Endothelial cell of umbilical vein (primary cell): ENCODE results near the gene HTT. TPM values are rescaled to one million over a fixed set of nuclear protein-coding genes. Genes with fewer than 3 reads are reported as not detected.

Experiments used
- BruUV-seq: library from RNA; stranded (reverse); fragments of 400-500 nt; replicated peaks from 2 replicates; lab custom pipeline; 2021; lab: Mats Ljungman, UMichigan
- CTCF ChIA-PET: fragments of 300-600, 350-600 bp; sonication (Branson Sonifier 250); formaldehyde crosslinking; loops from one replicate; lab custom pipeline; 2021; ENCODE audit warnings: antibody characterized with exemption, inconsistent platforms; lab: Charles Lee
- POLR2A ChIA-PET: fragments of 300-600, 350-600 bp; sonication (Branson Sonifier 250); formaldehyde crosslinking; loops from one replicate; lab custom pipeline; 2021; ENCODE audit warnings: antibody characterized with exemption, inconsistent platforms; lab: Charles Lee
- DNase-seq: peaks from one replicate; pipeline ENCODE4 v3.0.0-alpha.2; 2011; ENCODE audit warnings: low read depth, low spot score
- FAIRE-seq: peaks from 2 replicates; lab custom pipeline; 2011; peaks lifted over from hg19 to GRCh38; lab: Jason Lieb, UNC
- H2AFZ ChIP-seq: 2 replicates; pipeline ENCODE4 v1.6.0; 2012; ENCODE audit warnings: low read depth, low read length, control low read depth, inconsistent platforms
- H3K27ac ChIP-seq: 2 replicates; pipeline ENCODE4 v1.5.1; 2011; ENCODE audit warnings: low read depth, mild to moderate bottlenecking, control low read depth, low read length, moderate library complexity; ENCODE audit not compliant: insufficient read depth
- H3K27me3 ChIP-seq, 2 experiments: 2 replicates each; pipeline versions ENCODE4 v1.6.0 to v1.6.1; 2011; ENCODE audit warnings: low read length in 2 of 2, mixed read lengths in 1 of 2; ENCODE audit not compliant: control insufficient read depth in 2 of 2, insufficient read depth in 2 of 2
- H3K36me3 ChIP-seq, 2 experiments: 2 replicates in 1 of 2; 3 replicates in 1 of 2; pipeline ENCODE4 v1.5.1; 2011; ENCODE audit warnings: low read length in 2 of 2, mild to moderate bottlenecking in 1 of 2, moderate library complexity in 1 of 2; ENCODE audit not compliant: control insufficient read depth in 2 of 2, insufficient read depth in 2 of 2; ENCODE audit errors: extremely low read depth in 1 of 2
- H3K4me1 ChIP-seq: 3 replicates; pipeline ENCODE4 v1.5.1; 2011; ENCODE audit warnings: mild to moderate bottlenecking, low read length; ENCODE audit not compliant: control insufficient read depth, insufficient read depth; ENCODE audit errors: extremely low read depth
- H3K4me2 ChIP-seq: 2 replicates; pipeline ENCODE4 v1.6.1; 2011; ENCODE audit warnings: low read length, control low read depth, mixed read lengths; ENCODE audit not compliant: insufficient read depth
- H3K4me3 ChIP-seq, 3 experiments: fragments of 200-600 bp in 1 of 3; sonication (generic), shearing (Covaris generic) in 1 of 3; replicated peaks in 1 of 3; 2 replicates each; pipeline ENCODE4 v1.5.1; 2011 to 2016; ENCODE audit warnings: control low read depth in 3 of 3, low read length in 3 of 3, mild to moderate bottlenecking in 2 of 3, inconsistent platforms in 1 of 3, low read depth in 1 of 3, moderate library complexity in 1 of 3; ENCODE audit not compliant: insufficient read depth in 1 of 3
- H3K79me2 ChIP-seq: 2 replicates; pipeline ENCODE4 v1.6.0; 2012; ENCODE audit warnings: low read length, inconsistent platforms; ENCODE audit not compliant: control insufficient read depth, insufficient read depth
- H3K9ac ChIP-seq: replicated peaks from 2 replicates; pipeline ENCODE3; 2011; ENCODE audit warnings: low read length, control low read depth; ENCODE audit not compliant: insufficient read depth; ENCODE audit errors: extremely low read depth
- H3K9me1 ChIP-seq: replicated peaks from 3 replicates; pipeline ENCODE4 v1.6.0; 2011; ENCODE audit warnings: mild to moderate bottlenecking, low read length; ENCODE audit not compliant: control insufficient read depth, insufficient read depth; ENCODE audit errors: extremely low read depth
- H3K9me3 ChIP-seq: replicated peaks from 2 replicates; pipeline ENCODE4 v1.5.1; 2012; ENCODE audit warnings: low read length, inconsistent platforms; ENCODE audit not compliant: control insufficient read depth, insufficient read depth
- H4K20me1 ChIP-seq: replicated peaks from 2 replicates; pipeline ENCODE3; 2011; ENCODE audit warnings: mild to moderate bottlenecking, low read length; ENCODE audit not compliant: control insufficient read depth, insufficient read depth; ENCODE audit errors: extremely low read depth
- CTCF ChIP-seq, 2 donors: IDR thresholded peaks; 1 replicate in 1 of 2; 2 replicates in 1 of 2; pipeline ENCODE4 v1.5.1; 2011; ENCODE audit warnings: low read length in 2 of 2, mild to moderate bottlenecking in 2 of 2, moderate library complexity in 2 of 2, control low read depth in 1 of 2, inconsistent platforms in 1 of 2, low read depth in 1 of 2; ENCODE audit not compliant: insufficient read depth in 1 of 2; ENCODE audit errors: extremely low read depth in 1 of 2
- EZH2 ChIP-seq: IDR thresholded peaks from 2 replicates; pipeline ENCODE4 v1.6.1; 2012; ENCODE audit warnings: borderline replicate concordance, low read depth, mild to moderate bottlenecking, moderate library complexity, low read length, inconsistent platforms; ENCODE audit not compliant: severe bottlenecking
- FOS ChIP-seq: IDR thresholded peaks from 2 replicates; pipeline ENCODE4 v1.6.1; 2011; ENCODE audit warnings: mild to moderate bottlenecking, low read length, moderate library complexity, borderline replicate concordance; ENCODE audit not compliant: insufficient read depth
- GATA2 ChIP-seq: IDR thresholded peaks from 2 replicates; pipeline ENCODE4 v1.7.0; 2011; ENCODE audit warnings: low read depth, mild to moderate bottlenecking, moderate library complexity, mixed read lengths, low read length; ENCODE audit not compliant: insufficient read length, insufficient read depth
- JUN ChIP-seq: IDR thresholded peaks from 2 replicates; pipeline ENCODE4 v1.6.1; 2011; ENCODE audit warnings: borderline replicate concordance, low read depth; ENCODE audit not compliant: insufficient read length, insufficient read depth
- MAX ChIP-seq: IDR thresholded peaks from 2 replicates; pipeline ENCODE4 v1.6.1; 2011; ENCODE audit not compliant: insufficient read depth, insufficient read length
- MYC ChIP-seq: IDR thresholded peaks from one replicate; pipeline ENCODE4 v1.6.1; 2011; ENCODE audit warnings: mild to moderate bottlenecking, low read depth, low read length
- POLR2A ChIP-seq: IDR thresholded peaks from 2 replicates; pipeline ENCODE4 v1.6.1; 2012; ENCODE audit warnings: low read depth, mild to moderate bottlenecking, control low read depth, low read length
- POLR2AphosphoS5 ChIP-seq: IDR thresholded peaks from 2 replicates; pipeline ENCODE4 v1.6.1; 2012; ENCODE audit warnings: low read depth, mild to moderate bottlenecking, control low read depth, low read length, moderate library complexity; ENCODE audit not compliant: insufficient read depth
- dilution Hi-C: fragments of 300-500 bp; cut with MboI; formaldehyde crosslinking; loops from one replicate; pipeline ENCODE4 v1.15.0; 2019; ENCODE audit warnings: low sequenced_read_pairs; ENCODE audit not compliant: extremely low pct_ligation_motif_present
- intact Hi-C: fragments of 100-400 bp; cut with micrococcal nuclease; formaldehyde crosslinking; loops from one replicate; pipeline ENCODE4 v1.10.0; 2022
- polyA plus RNA-seq, 4 experiments: library from polyadenylated mRNA; depleted of rRNA in 3 of 4; stranded (reverse) in 3 of 4; unstranded in 1 of 4; fragments of >200 nt; gene quantifications; 2 replicates each; pipeline versions ENCODE4 v1.2.1 to v1.2.3, GENCODE V29; 2011 to 2012; ENCODE audit warnings: missing spikeins in 1 of 4
- total RNA-seq: library from RNA; stranded (reverse); gene quantifications from 2 replicates; pipeline ENCODE4 v1.2.3, GENCODE V29; 2021

Gene HTT
- total and polyA plus RNA-seq, 2 donors (not counting 3 experiments of a cell fraction or from before 2014, with no cell fraction given) = 15.7 to 61.2 TPM

GRCh38 chr4:3229328-3229727 lies 154.8 kb downstream of the HTT start:
- no peaks in the 10 kb centered on the region for H3K9me3 ChIP-seq
- intact Hi-C loops = no loop called here
- FAIRE-seq (no peak), DNase-seq (no peak)
- H3K36me3 ChIP-seq = peaks cover 0 to 60% of the 10 kb centered on the region in 2 experiments
- TF ChIP-seq MAX = no peak
- TF ChIP-seq FOS = no peak
- no peak for TF ChIP-seq MYC
- POLR2A ChIA-PET = no interaction called here
- BruUV-seq = no TSS peak
- CTCF ChIA-PET = no interaction called here
- no peaks in the 10 kb centered on the region for H3K4me1 ChIP-seq
- no peaks in the 10 kb centered on the region for H3K27me3 ChIP-seq
- no peak overlapping the region for H3K4me2 ChIP-seq
- no peaks in the 10 kb centered on the region for H3K9me1 ChIP-seq
- H3K79me2 ChIP-seq = no peaks in the 10 kb centered on the region
- H3K9ac ChIP-seq = no peak overlapping the region
- no peak overlapping the region for H3K27ac ChIP-seq
- H3K4me3 ChIP-seq = no peak overlapping the region
- no peak overlapping the region for H2AFZ ChIP-seq
- dilution Hi-C loops = no loop called here
- H4K20me1 ChIP-seq = no peaks in the 10 kb centered on the region

DNA sequence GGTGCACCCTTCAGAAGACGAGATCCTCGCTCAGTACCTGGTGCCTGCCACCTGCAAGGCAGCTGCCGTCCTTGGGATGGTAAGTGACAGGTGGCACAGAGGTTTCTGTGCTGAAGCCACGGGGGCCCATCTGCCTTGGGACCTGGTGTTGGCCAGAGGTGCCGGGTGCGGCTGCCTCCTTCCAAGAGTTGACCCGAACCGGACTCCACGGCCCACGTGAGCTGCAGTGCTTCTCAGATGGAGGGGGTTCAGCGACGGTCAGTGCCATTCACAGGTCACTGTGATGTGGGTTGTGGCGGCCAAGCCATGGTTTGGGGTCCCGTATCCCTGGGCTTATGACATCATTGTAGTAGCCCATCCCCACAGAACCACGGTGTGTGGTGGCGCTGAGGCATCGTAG lies 155.5 kb downstream of the HTT start:
- Histone ChIP-seq H2AFZ (no peak overlapping the region), H3K27me3 (no peaks in the 10 kb centered on the region), H3K9me1 (no peaks in the 10 kb centered on the region), H3K9me3 (no peaks in the 10 kb centered on the region), H3K9ac (no peak overlapping the region), H3K4me1 (no peaks in the 10 kb centered on the region), H3K79me2 (no peaks in the 10 kb centered on the region), H3K4me2 (no peak overlapping the region), H4K20me1 (no peaks in the 10 kb centered on the region), H3K27ac (no peak overlapping the region), H3K36me3 (peaks cover 0 to 60% of the 10 kb centered on the region in 2 experiments), H3K4me3 (no peak overlapping the region)
- BruUV-seq = no TSS peak
- POLR2A ChIA-PET = no interaction called here
- DNase-seq (no peak), FAIRE-seq (no peak)
- CTCF ChIA-PET = no interaction called here
- no peak for TF ChIP-seq POLR2AphosphoS5
- no peak for TF ChIP-seq MAX
- no peak for TF ChIP-seq JUN
- no peak for TF ChIP-seq MYC
- TF ChIP-seq EZH2 = no peak
- TF ChIP-seq GATA2 = no peak
- TF ChIP-seq CTCF (IDR thresholded peaks at IDR 0.05; ENCODE audit: extremely low read depth in 1 of 2, insufficient read depth in 1 of 2, low read depth in 1 of 2, low read length in 2 of 2) = no peak
- TF ChIP-seq POLR2A = no peak
- no peak for TF ChIP-seq FOS
- intact Hi-C loops (no loop called here), dilution Hi-C loops (no loop called here)
